GM20431 (cell line): Measurements from ENCODE around the gene CAMSAP1.

Experiments
- in situ Hi-C: fragments of 300-500 bp; cut with MseI, MboI; formaldehyde crosslinking; loops from one replicate; pipeline ENCODE4 v1.15.0; 2020; ENCODE audit warnings: low sequenced_read_pairs; ENCODE audit not compliant: unreplicated experiment

Gene CAMSAP1

GRCh38 chr9:135857371-135857786, 50.0 kb downstream of the CAMSAP1 start:
- in situ Hi-C loops, result no loop called here

- in situ Hi-C loops, result no loop called here
Observed at GRCh38 chr9:135851748-135852147, 55.6 kb downstream of the CAMSAP1 start.

- in situ Hi-C loops, result no loop called here
Observed at GRCh38 chr9:135850737-135851136, 56.6 kb downstream of the CAMSAP1 start.

- in situ Hi-C loops, result no loop called here
Observed at GRCh38 chr9:135849181-135849580, 58.2 kb downstream of the CAMSAP1 start.

GRCh38 chr9:135848341-135849047, 58.9 kb downstream of the CAMSAP1 start:
- in situ Hi-C loops, result no loop called here

GRCh38 chr9:135847833-135848232, 59.5 kb downstream of the CAMSAP1 start:
- in situ Hi-C loops, result no loop called here

GRCh38 chr9:135840539-135840938, 66.8 kb downstream of the CAMSAP1 start:
- in situ Hi-C loops, result no loop called here

- in situ Hi-C loops, result no loop called here
Observed at GRCh38 chr9:135840107-135840506, 67.2 kb downstream of the CAMSAP1 start.

GRCh38 chr9:135839516-135839915, 67.8 kb downstream of the CAMSAP1 start:
- in situ Hi-C loops, result no loop called here

GRCh38 chr9:135835131-135835530, 72.2 kb downstream of the CAMSAP1 start:
- in situ Hi-C loops, result no loop called here

- in situ Hi-C loops, result no loop called here
Observed at GRCh38 chr9:135833864-135834263, 73.5 kb downstream of the CAMSAP1 start.

GRCh38 chr9:135830496-135830895, 76.8 kb downstream of the CAMSAP1 start:
- in situ Hi-C loops, result no loop called here

- in situ Hi-C loops, result no loop called here
Observed at GRCh38 chr9:135828656-135829055, 78.7 kb downstream of the CAMSAP1 start.

GRCh38 chr9:135827866-135828580, 79.3 kb downstream of the CAMSAP1 start:
- in situ Hi-C loops, result no loop called here

GRCh38 chr9:135827301-135827700, 80.0 kb downstream of the CAMSAP1 start:
- in situ Hi-C loops, result no loop called here

GRCh38 chr9:135826188-135826545, 81.2 kb downstream of the CAMSAP1 start:
- in situ Hi-C loops, result no loop called here

GRCh38 chr9:135825435-135826187, 81.7 kb downstream of the CAMSAP1 start:
- in situ Hi-C loops, result no loop called here

GRCh38 chr9:135823036-135823435, 84.3 kb downstream of the CAMSAP1 start:
- in situ Hi-C loops, result no loop called here

- in situ Hi-C loops, result no loop called here
Observed at GRCh38 chr9:135822374-135822755, 85.0 kb downstream of the CAMSAP1 start.

GRCh38 chr9:135821733-135822373, 85.5 kb downstream of the CAMSAP1 start:
- in situ Hi-C loops, result no loop called here

GRCh38 chr9:135821116-135821515, 86.2 kb downstream of the CAMSAP1 start:
- in situ Hi-C loops, result no loop called here
